IMR-90 (cell line): Measurements from ENCODE around the gene RALA.

Experiments used
- CEBPB ChIP-seq: IDR thresholded peaks from 2 replicates; pipeline ENCODE4 v1.6.1; 2012; ENCODE audit warnings: low read depth, low read length, improper control_type of control experiment
- POLR2A ChIP-seq: IDR thresholded peaks from 2 replicates; pipeline ENCODE4 v1.6.1; 2012; ENCODE audit warnings: mild to moderate bottlenecking, low read depth, low read length
- RAD21 ChIP-seq: IDR thresholded peaks from 2 replicates; pipeline ENCODE4 v1.6.1; 2012; ENCODE audit warnings: low read length, improper control_type of control experiment
- TF ChIP-seq, protein P1 (sequence below): conservative IDR thresholded peaks from 2 replicates; pipeline ENCODE4 v1.5.1; 2012; ENCODE audit warnings: mild to moderate bottlenecking, low read depth, low read length, improper control_type of control experiment
- TF ChIP-seq, protein P2 (sequence below): fragments of 150-350 bp; IDR thresholded peaks from 2 replicates; pipeline ENCODE4 v1.6.1; 2017; ENCODE audit warnings: mild to moderate bottlenecking, antibody characterized with exemption, low read length, low read depth

DNA sequence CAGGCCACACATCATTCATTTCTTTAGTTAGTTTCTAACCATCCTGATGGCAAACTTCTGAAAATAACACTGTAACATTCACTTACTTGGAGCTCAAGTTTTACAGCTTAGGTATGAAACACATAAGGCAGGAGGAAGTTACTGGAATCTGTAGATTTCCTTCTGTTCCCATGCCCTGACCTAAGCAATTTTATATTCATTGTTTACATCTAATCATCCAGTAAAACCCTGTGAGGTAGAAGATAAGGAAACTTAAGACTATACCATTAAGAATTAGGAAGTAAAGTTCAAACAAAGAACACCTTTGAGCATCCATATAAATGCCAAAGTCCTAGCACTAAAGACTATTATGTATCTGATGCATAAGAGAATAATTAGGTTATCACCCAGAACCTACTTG, 19.5 kb downstream of the RALA start:
- TF ChIP-seq, protein P1, sequence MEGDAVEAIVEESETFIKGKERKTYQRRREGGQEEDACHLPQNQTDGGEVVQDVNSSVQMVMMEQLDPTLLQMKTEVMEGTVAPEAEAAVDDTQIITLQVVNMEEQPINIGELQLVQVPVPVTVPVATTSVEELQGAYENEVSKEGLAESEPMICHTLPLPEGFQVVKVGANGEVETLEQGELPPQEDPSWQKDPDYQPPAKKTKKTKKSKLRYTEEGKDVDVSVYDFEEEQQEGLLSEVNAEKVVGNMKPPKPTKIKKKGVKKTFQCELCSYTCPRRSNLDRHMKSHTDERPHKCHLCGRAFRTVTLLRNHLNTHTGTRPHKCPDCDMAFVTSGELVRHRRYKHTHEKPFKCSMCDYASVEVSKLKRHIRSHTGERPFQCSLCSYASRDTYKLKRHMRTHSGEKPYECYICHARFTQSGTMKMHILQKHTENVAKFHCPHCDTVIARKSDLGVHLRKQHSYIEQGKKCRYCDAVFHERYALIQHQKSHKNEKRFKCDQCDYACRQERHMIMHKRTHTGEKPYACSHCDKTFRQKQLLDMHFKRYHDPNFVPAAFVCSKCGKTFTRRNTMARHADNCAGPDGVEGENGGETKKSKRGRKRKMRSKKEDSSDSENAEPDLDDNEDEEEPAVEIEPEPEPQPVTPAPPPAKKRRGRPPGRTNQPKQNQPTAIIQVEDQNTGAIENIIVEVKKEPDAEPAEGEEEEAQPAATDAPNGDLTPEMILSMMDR = no peak
- TF ChIP-seq CEBPB = no peak
- TF ChIP-seq RAD21 = no peak
- no peak for TF ChIP-seq POLR2A
- TF ChIP-seq, protein P2, sequence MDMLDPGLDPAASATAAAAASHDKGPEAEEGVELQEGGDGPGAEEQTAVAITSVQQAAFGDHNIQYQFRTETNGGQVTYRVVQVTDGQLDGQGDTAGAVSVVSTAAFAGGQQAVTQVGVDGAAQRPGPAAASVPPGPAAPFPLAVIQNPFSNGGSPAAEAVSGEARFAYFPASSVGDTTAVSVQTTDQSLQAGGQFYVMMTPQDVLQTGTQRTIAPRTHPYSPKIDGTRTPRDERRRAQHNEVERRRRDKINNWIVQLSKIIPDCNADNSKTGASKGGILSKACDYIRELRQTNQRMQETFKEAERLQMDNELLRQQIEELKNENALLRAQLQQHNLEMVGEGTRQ = no peak
